ENCODE results near the gene USP6NL. TPM values are rescaled to one million over a fixed set of nuclear protein-coding genes. Genes with fewer than 3 reads are reported as not detected.

The USP6NL gene
- polyA plus RNA-seq, 3 donors = 5.5 to 7.7 (median 6.7) TPM

GRCh38 chr10:11493646-11494045 lies 117.8 kb downstream of the USP6NL start:
- peaks cover 0 to 5% (median 0%) of the 10 kb centered on the region in 3 donors for H3K27me3 Mint-ChIP-seq (ENCODE audit: low read depth in 3 of 3)
- intact Hi-C loops (cut with micrococcal nuclease) = no loop called here
- no peak for DNase-seq
- H3K9me3 ChIP-seq (replicated peaks in 1 of 2; ENCODE audit: control insufficient read depth in 1 of 2, insufficient read depth in 1 of 2, low read length in 2 of 2) = no peaks in the 10 kb centered on the region
- H3K27ac ChIP-seq (ENCODE audit: low read depth in 1 of 2, low read length in 2 of 2) = no peak overlapping the region
- no peak overlapping the region for H3K4me3 Mint-ChIP-seq
- no peak overlapping the region for H3K9ac ChIP-seq (ENCODE audit: insufficient read depth, low read length, poor library complexity, severe bottlenecking)
- no peaks in the 10 kb centered on the region for H3K27me3 ChIP-seq (ENCODE audit: control insufficient read depth in 2 of 2, insufficient read depth in 2 of 2, low read length in 2 of 2)
- no peak for TF ChIP-seq CTCF (IDR thresholded peaks at IDR 0.05)
- H3K79me2 ChIP-seq (ENCODE audit: insufficient read depth, low read length) = no peaks in the 10 kb centered on the region
- no peaks in the 10 kb centered on the region for H3K9me3 Mint-ChIP-seq
- no peak overlapping the region for H2AFZ ChIP-seq (ENCODE audit: insufficient read depth, low read depth, low read length, poor library complexity, severe bottlenecking)
- peaks cover 46 to 56% of the 10 kb centered on the region in 2 donors for H3K36me3 Mint-ChIP-seq
- H3K4me1 Mint-ChIP-seq = no peaks in the 10 kb centered on the region
- H3K4me3 ChIP-seq (replicated peaks in 1 of 3; ENCODE audit: low read depth in 2 of 3, low read length in 3 of 3) = no peak overlapping the region
- H4K20me1 ChIP-seq (ENCODE audit: insufficient read depth, low read length) = no peaks in the 10 kb centered on the region
- no peak overlapping the region for H3K27ac Mint-ChIP-seq
- H3K36me3 ChIP-seq (replicated peaks in 1 of 2; ENCODE audit: control insufficient read depth in 1 of 2, insufficient read depth in 2 of 2, low read length in 2 of 2) = peaks cover 15 to 64% of the 10 kb centered on the region in 2 donors
- no peaks in the 10 kb centered on the region for H3K4me1 ChIP-seq (ENCODE audit: control insufficient read depth in 1 of 2, insufficient read depth in 2 of 2, low read length in 2 of 2)
- H3K4me2 ChIP-seq (replicated peaks; ENCODE audit: extremely low read depth, low read length, poor library complexity, severe bottlenecking) = no peak overlapping the region
- WGBS (ENCODE audit: insufficient coverage) = 100% methylated on average over 5 of the region's 6 CpGs

DNA sequence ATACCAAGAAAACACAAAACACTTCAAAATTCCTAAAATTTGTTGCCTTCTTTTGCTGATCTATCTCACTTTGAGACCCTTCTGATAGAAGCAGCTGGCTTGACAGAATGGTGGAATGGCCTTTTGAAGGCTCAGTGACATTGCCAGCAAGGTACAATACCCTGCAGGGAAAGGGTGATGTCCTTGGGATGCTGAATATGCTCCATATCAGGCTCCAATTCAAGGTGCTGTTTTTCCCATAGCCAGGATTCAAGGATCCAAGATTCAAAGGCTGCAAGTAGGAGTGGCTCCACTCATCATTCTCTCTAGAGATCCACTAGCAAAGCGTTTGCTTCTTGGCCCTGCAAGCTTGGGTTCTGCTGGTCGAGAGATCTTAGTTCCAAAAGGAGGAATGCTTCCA lies 120.4 kb downstream of the USP6NL start:
- Histone ChIP-seq H2AFZ (ENCODE audit: insufficient read depth, low read depth, low read length, poor library complexity, severe bottlenecking) (no peak overlapping the region), H3K9me3 (replicated peaks in 1 of 2; ENCODE audit: control insufficient read depth in 1 of 2, insufficient read depth in 1 of 2, low read length in 2 of 2) (no peaks in the 10 kb centered on the region), H3K4me2 (replicated peaks; ENCODE audit: extremely low read depth, low read length, poor library complexity, severe bottlenecking) (no peak overlapping the region), H3K9ac (ENCODE audit: insufficient read depth, low read length, poor library complexity, severe bottlenecking) (no peak overlapping the region), H3K79me2 (ENCODE audit: insufficient read depth, low read length) (no peaks in the 10 kb centered on the region), H3K4me3 (replicated peaks in 1 of 3; ENCODE audit: low read depth in 2 of 3, low read length in 3 of 3) (no peak overlapping the region), H3K27ac (ENCODE audit: low read depth in 1 of 2, low read length in 2 of 2) (no peak overlapping the region), H3K27me3 (ENCODE audit: control insufficient read depth in 2 of 2, insufficient read depth in 2 of 2, low read length in 2 of 2) (no peaks in the 10 kb centered on the region), H4K20me1 (ENCODE audit: insufficient read depth, low read length) (no peaks in the 10 kb centered on the region), H3K4me1 (ENCODE audit: control insufficient read depth in 1 of 2, insufficient read depth in 2 of 2, low read length in 2 of 2) (no peaks in the 10 kb centered on the region), H3K36me3 (replicated peaks in 1 of 2; ENCODE audit: control insufficient read depth in 1 of 2, insufficient read depth in 2 of 2, low read length in 2 of 2) (peaks cover 15 to 63% of the 10 kb centered on the region in 2 donors)
- WGBS (ENCODE audit: insufficient coverage) = 100% methylated on average over 2 of the region's 2 CpGs
- peaks cover 7% of the 10 kb centered on the region for H3K4me1 Mint-ChIP-seq
- H3K9me3 Mint-ChIP-seq = no peaks in the 10 kb centered on the region
- intact Hi-C loops (cut with micrococcal nuclease) = no loop called here
- DNase-seq = no peak
- no peak for TF ChIP-seq CTCF (IDR thresholded peaks at IDR 0.05)
- H3K27ac Mint-ChIP-seq = no peak overlapping the region
- no peak overlapping the region for H3K4me3 Mint-ChIP-seq
- peaks cover 47 to 56% of the 10 kb centered on the region in 2 donors for H3K36me3 Mint-ChIP-seq
- H3K27me3 Mint-ChIP-seq (ENCODE audit: low read depth in 3 of 3) = peaks cover 0 to 5% (median 0%) of the 10 kb centered on the region in 3 donors

Measured in CD14-positive monocyte (primary cell).